ENCODE data around the gene CCDC127.
"Not testable (repeated sequence)": the region's sequence is repeated elsewhere in the genome, so short reads cannot be mapped to it uniquely, and the experiment has no call there.

Gene CCDC127

DNA sequence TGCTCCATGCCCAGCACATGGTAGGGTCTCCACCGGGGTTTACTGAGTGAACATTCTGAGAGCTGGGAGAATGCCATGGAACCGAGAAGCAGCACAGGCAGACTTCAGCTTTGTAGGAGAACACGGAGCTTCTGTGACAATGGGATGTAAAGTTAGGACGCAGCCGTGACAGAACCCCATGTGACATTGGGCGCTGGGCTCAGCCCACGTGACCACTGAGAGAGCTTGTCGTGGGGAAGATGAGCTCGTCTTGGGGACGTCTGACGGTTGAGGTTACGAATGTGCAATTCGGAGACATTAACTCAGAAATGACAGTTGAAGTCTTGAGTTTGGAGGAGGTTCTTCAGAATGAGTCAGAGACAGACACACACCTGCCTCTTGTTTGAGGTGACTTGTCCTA, 13.7 kb upstream of the CCDC127 start:
- DNase-seq = no peak

DNA sequence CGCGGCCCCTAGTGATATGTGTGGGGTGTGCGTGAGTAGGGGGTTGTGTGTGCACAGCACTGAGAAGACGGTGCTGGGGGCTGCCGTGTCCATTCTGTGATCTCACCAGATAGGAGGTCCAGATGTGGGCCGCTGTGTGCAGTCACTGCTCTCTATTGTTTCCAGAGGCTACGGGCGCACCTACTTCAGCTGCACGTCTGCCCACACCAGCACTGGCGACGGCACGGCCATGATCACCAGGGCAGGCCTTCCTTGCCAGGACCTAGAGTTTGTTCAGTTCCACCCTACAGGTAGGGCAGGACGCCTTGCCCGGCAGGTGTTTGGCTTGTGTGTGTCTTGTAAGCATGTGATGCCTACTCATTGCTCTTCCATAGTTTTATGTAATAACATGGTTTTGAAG, 12.8 kb upstream of the CCDC127 start:
- no peak for DNase-seq

DNA sequence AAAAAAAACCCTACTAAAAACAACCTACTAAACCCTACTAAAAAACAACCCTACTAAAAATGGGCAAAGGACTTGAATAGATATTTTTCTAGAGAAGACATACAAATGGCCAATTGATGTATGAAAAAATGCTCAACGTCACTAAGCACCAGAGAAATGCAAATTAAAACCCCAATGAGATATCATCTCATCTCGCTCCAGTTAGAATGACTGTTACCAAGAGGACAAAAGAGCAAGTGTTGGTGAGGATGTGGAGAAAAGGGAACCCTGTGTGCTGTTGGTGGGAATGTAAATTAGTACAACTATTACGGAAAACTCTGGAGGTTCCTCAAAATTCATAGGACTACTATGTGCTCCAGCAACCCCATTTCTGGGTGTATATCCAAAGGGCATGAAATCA, 10.9 kb upstream of the CCDC127 start:
- DNase-seq = no peak

DNA sequence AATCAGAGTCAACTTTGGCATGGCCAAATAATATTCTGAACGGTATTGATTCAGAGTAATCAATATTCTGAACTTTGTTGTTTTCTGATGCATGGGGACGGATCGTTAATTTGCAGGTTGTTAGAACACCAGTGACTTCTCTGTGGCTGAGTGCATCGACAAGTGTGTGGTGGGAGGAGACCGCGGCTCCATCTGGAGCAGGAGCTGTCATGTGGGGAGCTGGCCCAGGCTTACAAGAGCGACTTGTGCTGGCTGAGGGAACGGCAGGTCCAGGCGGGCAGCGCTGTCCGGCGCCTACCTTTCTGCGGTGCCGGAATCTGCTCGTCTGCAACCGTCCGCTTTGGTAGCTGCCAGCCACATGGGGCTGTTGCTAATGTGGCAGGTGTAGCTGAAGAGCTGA, 9.4 kb upstream of the CCDC127 start:
- not testable (repeated sequence) for DNase-seq

DNA sequence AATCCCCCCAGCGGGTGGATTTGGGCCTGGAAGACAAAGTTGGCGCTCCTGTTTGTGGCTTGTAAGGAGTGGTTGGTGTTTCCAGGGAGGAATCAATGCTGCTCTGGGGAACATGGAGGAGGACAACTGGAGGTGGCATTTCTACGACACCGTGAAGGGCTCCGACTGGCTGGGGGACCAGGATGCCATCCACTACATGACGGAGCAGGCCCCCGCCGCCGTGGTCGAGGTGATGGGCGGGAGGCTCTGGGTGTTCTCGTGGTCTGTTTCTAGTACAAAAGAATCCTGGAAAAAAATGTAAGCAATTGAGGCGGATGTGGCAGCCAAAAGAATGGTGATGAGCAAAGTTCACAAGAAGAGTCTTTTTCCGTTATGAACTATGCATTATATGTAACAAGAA, 7.4 kb upstream of the CCDC127 start:
- DNase-seq = no peak

DNA sequence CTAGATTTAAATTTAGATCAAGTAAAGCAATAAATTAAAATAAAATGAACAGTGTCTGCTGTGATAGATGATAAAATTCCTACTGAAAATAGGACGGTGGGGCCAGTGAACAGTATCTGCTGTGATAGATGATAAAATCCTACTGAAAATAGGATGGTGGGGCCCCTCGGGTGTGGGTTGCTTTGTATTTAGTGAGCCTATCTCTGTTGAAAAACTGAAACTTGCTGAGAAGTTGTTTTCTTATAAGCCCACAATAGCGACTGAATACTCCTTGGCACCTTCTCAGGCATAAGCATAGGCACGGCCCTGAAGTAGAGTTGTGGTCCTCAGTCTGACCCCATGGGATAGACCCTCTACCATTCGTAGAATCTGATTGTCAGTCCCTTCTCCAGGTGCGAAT, 5.8 kb upstream of the CCDC127 start:
- no peak for DNase-seq

DNA sequence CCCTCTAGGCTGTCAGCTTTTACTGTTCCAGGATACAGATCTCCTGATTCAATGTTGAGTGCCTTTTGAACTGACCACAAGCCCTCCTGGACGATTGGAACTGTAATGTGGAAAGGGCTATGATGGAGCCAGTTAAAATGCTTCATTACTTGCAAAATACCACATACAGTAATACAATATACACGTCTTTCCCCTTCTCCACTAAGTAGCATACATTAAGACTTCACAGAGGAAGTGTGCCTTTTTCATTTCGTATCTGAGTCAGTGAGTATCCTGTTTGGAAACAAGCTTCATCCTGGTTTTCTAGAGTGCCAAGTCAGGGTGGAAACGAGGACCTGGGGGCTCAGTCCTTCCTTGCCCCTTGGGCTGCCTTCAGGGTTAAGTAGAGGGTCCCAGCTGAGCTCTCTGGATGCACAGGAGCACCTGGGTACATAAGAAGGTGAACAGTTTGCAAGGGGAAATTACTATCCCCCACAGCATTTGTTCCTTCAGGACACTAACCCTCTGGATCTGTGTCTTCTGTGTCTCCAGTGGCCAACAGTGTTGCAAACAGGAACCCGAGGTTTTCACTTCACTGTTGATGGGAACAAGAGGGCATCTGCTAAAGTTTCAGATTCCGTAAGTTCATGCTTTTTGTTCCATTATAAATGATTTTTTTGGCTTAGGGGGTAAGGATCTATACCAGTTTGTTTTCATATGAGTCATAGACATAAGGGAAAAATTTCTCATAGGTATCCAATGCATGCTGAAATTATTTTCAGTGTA, 5.2 kb upstream of the CCDC127 start:
- not testable (repeated sequence) for DNase-seq

DNA sequence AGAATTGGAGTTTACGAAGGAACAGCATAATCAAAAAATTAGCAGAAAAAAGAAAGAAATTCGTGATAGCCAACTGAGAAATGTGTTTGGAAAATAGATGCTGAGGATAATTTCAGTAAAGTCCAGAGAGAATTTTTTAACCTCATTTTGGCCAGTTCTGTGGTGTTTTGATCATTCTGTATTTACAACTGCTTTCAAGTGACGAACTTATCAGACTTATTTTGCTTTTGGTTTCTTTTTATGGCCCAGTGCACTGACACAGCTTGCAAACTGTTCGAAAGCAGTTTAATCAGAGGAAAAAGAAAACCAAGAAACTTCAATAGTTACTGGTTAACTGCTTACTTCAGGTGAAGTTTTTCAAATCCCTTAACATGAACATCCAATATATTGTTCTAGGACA, 2.0 kb upstream of the CCDC127 start:
- no peak for DNase-seq

DNA sequence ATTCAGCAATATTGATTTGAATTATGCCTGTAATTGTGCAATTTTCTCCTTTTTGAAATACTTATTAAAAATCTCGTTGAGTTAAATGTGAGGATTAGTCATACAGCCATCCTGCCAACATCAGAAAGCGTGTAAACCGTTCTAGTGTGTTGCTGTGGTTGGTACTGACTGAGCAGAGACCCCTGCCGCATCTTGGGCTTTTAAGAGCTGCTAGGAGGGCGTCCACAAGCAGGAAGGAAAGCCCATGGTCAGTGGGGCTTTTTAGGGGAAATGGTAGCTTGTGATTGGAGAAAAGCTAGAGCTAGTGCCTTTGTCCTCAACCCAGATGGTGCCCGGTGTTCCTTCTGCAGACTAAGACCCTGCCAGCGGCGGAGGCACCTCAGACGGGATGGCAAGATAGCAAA, 1.5 kb upstream of the CCDC127 start:
- no peak for DNase-seq

DNA sequence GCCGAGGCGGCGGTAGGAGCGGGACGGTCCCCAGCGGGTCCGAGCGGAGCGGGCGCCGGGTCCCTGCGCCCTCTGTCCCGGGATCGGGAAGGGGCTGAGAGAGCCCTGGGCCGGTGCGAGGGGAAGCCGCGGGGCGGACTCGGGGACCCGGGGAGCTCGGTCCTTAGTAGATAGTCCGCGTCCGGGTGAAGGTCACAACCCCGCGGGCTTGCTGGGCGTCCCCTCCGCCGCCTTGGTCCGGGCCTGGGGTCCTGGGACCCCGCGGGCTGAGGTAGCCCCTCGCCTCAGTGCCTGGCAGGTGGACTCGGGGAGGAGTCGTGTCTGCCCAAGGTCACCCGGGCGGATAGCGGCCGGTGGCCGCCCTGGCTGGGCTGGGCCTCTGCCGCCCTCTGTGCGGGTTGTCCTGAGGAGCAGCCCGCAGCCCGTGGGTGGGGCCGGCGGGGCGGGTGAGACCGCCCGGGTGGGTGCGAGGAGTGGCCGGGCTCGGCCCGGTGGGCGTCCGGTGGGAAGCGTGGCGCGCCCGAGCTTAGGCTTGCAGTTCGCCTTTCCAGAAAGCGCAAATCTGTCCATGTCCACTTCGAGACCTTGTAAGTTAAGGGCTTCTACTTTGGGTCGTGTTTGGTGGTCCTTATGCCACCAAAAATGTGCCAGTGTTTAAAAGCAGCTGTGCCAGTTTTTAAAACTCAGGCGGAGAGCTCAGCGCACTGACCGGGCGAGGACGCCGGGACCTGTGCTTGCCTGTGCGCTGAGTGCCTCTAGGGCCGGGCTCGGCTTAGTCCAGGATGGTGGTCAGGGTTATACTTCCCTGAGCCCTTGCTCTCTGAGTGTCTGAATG, 721 bp upstream of the CCDC127 start:
- peak; percentile 38 for DNase-seq

DNA sequence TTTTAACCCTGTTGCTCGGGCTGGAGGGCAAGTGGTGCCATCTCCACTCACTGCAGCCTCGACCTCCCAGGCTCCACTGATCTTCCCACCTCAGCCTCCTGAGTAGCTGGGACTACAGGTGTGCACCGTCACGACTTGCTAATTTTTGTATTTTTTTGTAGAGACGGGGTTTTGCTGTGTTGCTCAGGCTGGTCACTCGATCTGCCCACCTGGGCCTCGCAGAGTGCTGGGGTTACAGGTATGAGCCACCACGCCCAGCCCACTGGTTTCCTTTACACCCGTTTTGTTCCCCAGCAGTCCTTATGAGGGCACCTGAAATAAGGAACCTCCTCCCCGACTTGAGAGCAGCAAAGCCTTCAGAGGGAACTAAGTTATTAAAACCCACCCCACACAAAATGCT, 1.9 kb downstream of the CCDC127 start:
- not testable (repeated sequence) for DNase-seq

DNA sequence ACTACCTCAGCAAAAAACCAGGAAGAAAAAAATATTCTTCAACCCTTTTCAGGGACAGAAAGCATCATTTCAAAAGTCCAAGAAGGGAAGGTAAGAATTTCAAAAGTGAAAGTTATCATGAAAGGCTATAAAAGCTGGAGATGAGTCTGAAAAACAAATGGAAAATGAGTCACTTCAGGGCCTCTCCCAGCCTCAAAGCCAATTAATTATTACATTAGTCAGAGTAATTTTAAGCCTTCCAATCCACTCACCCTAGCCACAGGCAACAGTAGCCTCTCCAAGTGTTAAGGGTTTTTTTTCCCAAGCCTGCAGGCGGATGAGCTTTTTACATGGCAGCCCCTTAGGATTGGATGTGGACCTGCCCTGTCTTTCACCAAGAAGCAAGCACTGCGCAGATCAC, 2.7 kb downstream of the CCDC127 start:
- not testable (repeated sequence) for DNase-seq

DNA sequence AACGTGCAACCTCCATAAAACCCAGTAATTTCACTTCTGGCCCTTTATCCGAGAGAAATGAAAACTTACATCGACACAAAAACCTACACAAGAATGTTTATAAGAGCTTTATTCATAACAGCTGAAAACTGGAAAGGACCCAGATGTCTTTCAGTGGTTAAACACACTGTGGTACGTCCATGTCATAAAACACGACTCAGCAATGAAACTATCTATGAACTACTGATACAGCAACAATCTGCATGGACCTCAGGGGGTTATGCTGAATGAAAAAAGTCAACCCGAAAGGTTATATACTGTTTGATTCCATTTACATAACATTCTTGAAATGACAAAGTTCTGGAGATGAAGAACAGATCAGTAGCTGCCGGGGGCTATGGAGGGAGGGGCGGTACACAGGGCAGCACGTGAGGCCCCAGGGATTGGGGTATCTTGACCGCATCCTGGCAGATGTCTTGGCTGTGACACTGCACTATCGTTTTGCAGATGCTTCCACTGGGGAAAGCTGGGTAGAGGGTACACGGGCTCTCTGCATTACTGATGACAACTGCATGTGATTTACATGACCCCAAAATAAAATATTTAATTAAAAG, 4.1 kb downstream of the CCDC127 start:
- no peak for DNase-seq

DNA sequence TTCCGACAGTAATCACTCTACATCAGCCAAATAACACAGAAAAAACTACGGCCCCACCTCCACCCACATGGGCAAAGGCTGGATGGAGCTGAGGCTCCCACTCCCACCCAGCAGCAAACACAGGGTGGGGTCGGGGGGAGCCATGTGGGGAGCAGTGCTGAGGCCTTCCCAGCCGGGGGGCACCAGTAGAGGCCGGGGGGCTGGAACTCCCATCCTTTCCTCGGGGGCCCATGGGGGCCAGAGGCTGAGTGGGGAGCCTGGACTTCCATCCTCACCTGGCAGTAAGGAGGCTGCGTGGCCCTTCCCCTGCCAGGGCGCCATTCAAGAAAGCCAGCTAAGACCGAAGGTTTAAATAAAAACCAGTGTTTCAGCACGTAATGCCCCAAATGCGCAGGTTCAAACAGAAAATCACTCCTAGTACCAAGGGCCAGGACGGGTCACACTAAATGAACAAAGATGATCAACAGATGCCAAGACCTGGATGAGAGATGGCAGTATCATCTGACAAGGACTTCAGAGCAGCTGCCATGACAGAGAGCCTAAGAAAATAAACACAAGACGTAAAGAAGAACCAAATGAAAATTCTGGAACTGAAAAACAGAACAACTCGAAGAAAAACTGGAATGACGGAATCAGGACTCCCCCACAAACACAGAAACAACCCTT, 9.4 kb downstream of the CCDC127 start:
- no peak for DNase-seq

DNA sequence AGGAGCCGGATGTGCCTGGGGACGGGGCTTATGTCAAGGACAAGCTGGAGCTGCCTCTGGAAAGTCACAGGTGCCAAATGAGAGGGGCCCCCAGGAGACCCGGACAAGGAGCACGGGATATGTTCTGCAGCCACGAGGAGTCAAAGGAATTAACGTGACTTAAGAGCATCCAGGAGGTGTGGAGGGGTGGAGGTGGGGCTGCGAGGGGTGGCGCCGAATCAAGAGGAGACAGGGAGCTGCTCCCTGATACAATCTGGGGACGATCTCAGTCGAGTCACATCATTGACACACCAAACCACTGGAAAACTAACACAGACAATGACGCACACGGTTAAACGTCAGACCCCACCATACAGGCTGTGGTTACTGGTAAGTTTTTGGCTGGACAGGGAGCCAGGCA, 10.4 kb downstream of the CCDC127 start:
- DNase-seq = no peak

DNA sequence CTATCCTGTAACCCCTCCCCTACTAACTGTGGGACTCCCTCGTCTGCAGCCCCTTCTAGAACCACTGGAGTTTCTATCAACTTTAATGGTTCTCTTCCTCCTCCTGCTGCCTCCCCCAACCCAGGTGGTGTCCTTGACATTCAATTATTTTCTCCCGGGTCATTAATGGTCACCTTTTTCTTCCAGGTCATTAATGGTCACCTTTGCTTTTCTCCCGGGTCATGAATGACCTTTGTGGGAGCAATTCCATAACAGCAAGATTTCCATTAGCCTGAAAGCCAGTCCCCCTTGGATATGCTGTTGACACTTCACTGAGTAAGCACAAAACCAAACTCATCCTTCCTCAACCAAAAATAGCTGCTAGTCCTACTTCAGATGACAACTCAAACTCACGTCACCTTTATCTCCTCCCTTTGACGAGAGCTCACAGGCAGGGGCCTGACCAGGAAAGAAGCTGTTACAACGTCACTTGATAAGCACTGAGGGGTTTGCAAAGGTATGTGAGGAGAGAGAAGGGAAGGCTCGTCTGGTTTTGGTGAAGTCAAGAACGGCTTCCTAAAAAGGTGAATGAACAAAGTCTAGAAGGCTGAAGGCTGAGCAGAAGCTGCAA, 10.9 kb downstream of the CCDC127 start:
- no peak for DNase-seq

DNA sequence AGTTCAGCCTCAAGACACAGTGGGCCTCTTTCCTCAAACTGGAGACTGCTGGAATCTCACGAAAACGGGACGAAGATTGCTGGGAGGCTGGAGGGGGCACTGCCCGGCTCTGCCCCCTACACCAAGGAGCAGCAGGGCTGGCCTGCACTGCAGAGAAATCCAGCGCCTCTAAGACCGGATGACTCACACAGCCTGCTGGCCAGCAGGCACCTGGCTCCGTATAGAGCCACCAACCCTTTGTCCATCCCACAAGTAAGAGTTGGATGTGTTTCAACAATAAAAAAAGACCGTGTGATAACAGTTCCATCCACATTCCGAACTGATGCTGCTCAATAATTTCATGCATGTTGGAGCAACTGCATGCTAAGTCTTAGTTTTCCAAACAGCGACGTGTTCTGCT, 11.5 kb downstream of the CCDC127 start:
- DNase-seq = no peak

DNA sequence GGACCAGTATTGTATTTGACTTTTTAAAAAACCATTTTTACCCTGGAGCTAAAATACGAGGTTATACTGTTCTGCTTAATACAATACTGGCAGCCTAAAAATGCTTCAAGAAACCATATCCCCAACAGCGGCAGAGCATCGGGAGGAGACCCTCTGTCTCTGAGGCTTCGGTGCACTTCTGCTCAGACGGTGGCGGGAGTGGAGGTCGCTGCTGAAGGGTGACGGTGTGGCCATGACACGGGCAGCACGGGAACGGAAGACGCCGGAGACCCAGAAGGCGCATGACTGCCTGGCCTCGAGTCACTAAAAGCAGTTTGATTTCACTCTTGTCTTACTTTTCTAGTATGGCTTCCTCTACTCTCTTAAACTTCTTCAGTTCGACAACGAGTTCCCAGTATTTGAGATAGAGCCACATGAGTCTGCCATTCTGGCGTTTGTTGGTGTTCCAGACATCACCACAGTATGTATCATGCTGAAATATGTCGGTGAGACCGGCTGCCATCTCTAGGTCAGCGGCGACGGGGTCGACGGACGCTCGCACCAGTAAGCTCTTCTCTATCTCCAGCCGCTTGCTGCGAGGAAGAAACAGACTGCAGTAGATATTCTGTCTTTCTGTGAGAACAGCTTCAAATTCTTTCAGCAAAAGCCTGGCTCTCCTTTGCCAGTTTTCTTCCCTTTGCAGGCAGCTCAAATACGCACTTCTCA, 12.8 kb downstream of the CCDC127 start:
- DNase-seq = no peak

DNA sequence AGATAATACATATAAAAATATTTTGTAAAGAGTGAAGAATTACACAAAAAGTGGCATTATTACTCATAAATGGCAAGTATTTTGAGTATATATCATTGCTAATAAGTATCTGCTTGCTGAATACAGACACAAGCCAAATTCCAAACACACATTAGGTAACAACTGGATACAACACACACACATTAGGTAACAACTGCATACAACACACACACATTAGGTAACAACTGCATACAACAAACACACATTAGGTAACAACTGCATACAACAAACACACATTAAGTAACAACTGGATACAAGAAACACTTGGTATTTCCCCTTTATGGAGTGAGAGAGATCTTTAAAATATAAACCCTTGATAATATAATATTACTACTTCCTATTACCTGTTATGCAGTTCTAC, 13.5 kb downstream of the CCDC127 start:
- DNase-seq = no peak

DNA sequence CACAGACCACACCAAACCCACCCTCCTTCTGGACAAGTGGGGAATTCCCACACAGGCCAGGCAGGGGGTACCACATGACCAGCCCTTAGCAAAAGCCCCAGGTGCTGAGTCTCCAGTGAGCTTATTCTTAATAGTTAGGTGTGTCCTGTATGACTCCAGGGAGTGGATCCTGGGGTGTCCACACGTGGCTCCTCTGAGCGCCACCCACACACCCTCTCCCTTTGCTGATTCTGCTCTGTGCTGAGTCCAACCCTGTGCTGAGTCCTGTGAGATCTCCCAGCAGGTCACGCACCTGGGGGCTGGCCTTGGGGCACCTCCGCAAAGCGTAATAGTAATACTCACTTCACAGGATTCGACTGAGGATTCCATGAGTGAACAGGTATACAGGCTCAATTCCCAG, 14.0 kb downstream of the CCDC127 start:
- DNase-seq = no peak

DNA sequence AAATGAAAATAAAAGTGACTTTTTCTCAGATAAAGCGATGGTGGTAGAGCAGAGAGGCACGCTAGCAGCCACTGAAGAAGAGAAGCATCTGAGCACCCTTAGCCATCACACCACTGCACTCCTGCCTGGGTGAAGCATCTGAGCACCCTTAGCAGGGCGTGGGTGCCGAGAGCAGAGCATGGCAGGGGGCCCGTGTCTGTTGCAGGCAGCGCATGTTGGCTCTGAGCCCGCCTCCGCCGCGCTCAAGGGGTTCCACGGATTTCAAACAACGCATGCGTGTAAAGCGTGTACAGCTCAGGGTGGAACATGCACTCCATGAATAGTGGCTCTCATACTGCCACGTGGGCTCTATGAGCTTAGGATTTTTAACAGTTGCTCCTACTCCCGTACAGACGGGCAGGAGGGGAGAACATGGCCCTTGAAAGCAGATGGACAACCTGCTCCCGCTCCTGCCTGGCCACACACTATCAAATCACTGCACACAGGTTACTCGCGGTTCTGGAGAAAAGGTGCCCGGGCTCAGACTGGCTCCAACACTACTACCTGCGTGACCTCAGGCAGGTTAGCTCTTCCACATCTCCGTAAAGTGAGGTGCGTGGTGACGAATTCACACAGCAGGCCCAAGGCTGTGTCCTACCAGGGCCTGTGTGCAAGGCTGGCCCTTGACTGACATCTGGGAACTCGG, 14.6 kb downstream of the CCDC127 start:
- DNase-seq = no peak

DNA sequence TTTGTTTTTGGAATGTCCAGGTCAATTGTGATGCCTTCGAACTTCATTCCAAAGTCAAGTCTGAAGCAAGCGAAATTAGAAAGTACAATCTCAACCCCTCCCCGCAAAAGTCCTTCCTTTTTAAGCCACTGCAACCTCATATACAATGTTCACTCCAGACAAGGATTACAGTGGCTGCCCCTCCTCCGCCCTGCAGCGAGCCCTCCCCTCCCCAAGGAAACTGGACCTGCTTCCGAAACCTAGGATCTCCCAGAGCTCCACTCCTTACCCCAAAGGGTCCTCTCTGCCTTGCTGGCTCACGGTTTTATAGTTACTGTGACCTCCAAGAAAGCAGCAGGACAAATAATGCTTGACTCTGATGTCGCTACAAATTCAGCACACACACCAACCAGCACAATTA, 16.3 kb downstream of the CCDC127 start:
- no peak for DNase-seq
